ENCODE measurements around the gene ERO1A. TPM values are rescaled to one million over a fixed set of nuclear protein-coding genes. Genes with fewer than 3 reads are reported as not detected.

The ERO1A gene
- total and polyA plus RNA-seq, 9 of the 15 experiments (the other 6 are each of a cell fraction or from before 2014, with no cell fraction given): 11.0 to 46.2 (median 27.6) TPM

- TF ChIP-seq STAT6 (CRISPR knock-in tag; IDR thresholded peaks at IDR 0.05) (no peak), FIP1L1 (IDR thresholded peaks at IDR 0.05; ENCODE audit: low read depth, low read length, poor library complexity, severe bottlenecking) (peak; percentile 26), HDAC1 (IDR thresholded peaks at IDR 0.05) (0 out of 4 replicates have a peak, but pooled peaks of 1 of the 2 experiments have one; percentile 50), POLR2B (IDR thresholded peaks at IDR 0.05; ENCODE audit: low read depth, partially characterized antibody) (peak; percentile 58), CCNT2 (IDR thresholded peaks at IDR 0.05; ENCODE audit: borderline replicate concordance, extremely low read depth, insufficient read length, low read depth, low read length) (peak; percentile 73), SUPT5H (IDR thresholded peaks at IDR 0.05) (peak; percentile 83), IFI16 (CRISPR knock-in tag; IDR thresholded peaks at IDR 0.05) (no peak), ATF7 (IDR thresholded peaks at IDR 0.05) (0 out of 2 replicates have a peak, but pooled peaks have one; percentile 47), ATF1 (CRISPR knock-in tag; IDR thresholded peaks at IDR 0.05) (no peak), ATF1 (tag; IDR thresholded peaks at IDR 0.05) (peak; percentile 47), ZKSCAN8 (CRISPR knock-in tag; IDR thresholded peaks at IDR 0.05) (no peak), TBP (optimal IDR thresholded peaks at IDR 0.05; ENCODE audit: low read depth, low read length) (peak; percentile 78), CXXC5 (CRISPR knock-in tag; IDR thresholded peaks at IDR 0.05) (peak; percentile 55), AFF1 (IDR thresholded peaks at IDR 0.05; ENCODE audit: low read depth in 1 of 2, partially characterized antibody in 2 of 2) (peak in 1 of 2 experiments; percentile 8), E2F6 (IDR thresholded peaks at IDR 0.05; ENCODE audit: borderline replicate concordance in 1 of 2, extremely low read depth in 1 of 2, insufficient read depth in 1 of 2, insufficient read length in 1 of 2, low read depth in 1 of 2, low read length in 1 of 2, poor library complexity in 1 of 2, severe bottlenecking in 1 of 2) (peak in 1 of 2 experiments; percentile 16)
Measured at GRCh38 chr14:52729925-52730708, 34.8 kb upstream of the ERO1A start, which contains the start of gene STYX (continued).

Measured in K562 (cell line).